Kidney (tissue), 14 donors: ENCODE measurements around the gene PRKCE. TPM values are rescaled to one million over a fixed set of nuclear protein-coding genes. Genes with fewer than 3 reads are reported as not detected.

ENCODE experiments used
- DNase-seq, 5 donors: peaks; one replicate each; pipeline ENCODE4 v3.0.0-alpha.2; 2013 to 2020
- FAIRE-seq: peaks from 2 replicates; lab custom pipeline; 2012; peaks lifted over from hg19 to GRCh38; lab: Jason Lieb, UNC
- H3K27ac ChIP-seq, 2 donors: one replicate each; pipeline ENCODE4 v1.7.0; 2013; ENCODE audit warnings: low read depth in 2 of 2, low read length in 2 of 2, inconsistent platforms in 1 of 2
- H3K27me3 ChIP-seq: one replicate; pipeline ENCODE4 v1.7.1; 2013; ENCODE audit warnings: low read length, inconsistent platforms; ENCODE audit not compliant: control insufficient read depth, insufficient read depth
- H3K36me3 ChIP-seq, 3 donors: one replicate each; pipeline versions ENCODE4 v1.7.0 to v1.7.1; 2013; ENCODE audit warnings: low read length in 3 of 3, control low read depth in 1 of 3, inconsistent platforms in 1 of 3; ENCODE audit not compliant: insufficient read depth in 3 of 3, control insufficient read depth in 2 of 3
- H3K4me1 ChIP-seq, 3 donors: one replicate each; pipeline versions ENCODE4 v1.7.0 to v1.7.1; 2013; ENCODE audit warnings: low read length in 3 of 3, inconsistent platforms in 1 of 3, low read depth in 1 of 3; ENCODE audit not compliant: control insufficient read depth in 2 of 3, insufficient read depth in 2 of 3
- H3K4me3 ChIP-seq, 3 donors: one replicate each; pipeline versions ENCODE4 v1.7.0 to v1.8.1; 2013; ENCODE audit warnings: low read length in 3 of 3, control low read depth in 1 of 3, inconsistent platforms in 1 of 3
- H3K9ac ChIP-seq, 3 donors: one replicate each; pipeline versions ENCODE4 v1.7.0 to v1.7.1; 2013; ENCODE audit warnings: low read length in 3 of 3, control low read depth in 1 of 3, inconsistent platforms in 1 of 3
- H3K9me3 ChIP-seq, 3 donors: one replicate each; pipeline versions ENCODE4 v1.7.0 to v1.7.1; 2013; ENCODE audit warnings: low read length in 3 of 3, control low read depth in 1 of 3, inconsistent platforms in 1 of 3; ENCODE audit not compliant: control insufficient read depth in 2 of 3, insufficient read depth in 1 of 3
- intact Hi-C: fragments of 100-400 bp; cut with DNase I; formaldehyde crosslinking; loops from one replicate; pipeline ENCODE4 v1.11.1; 2022
- polyA plus RNA-seq: library from polyadenylated mRNA; stranded (reverse); fragments of 350-450 nt; fragmentation: Illumina TruSeq; extraction: RNeasy Lipid Tissue Mini Kit (QIAGEN cat#74804); gene quantifications from one replicate; pipeline ENCODE4 v1.2.3, GENCODE V29; 2014; ENCODE audit warnings: low read depth, low replicate concordance; ENCODE audit not compliant: insufficient read depth
- total RNA-seq: library from RNA; stranded (reverse); fragmentation: NEBNext Ultra II Directional; extraction: Animal tissue kit (Norgen Biotek cat#: 25700); gene quantifications from one replicate; pipeline ENCODE4 v1.2.1, GENCODE V29; 2021
- TF ChIP-seq, protein P1 (sequence below): IDR thresholded peaks from 3 replicates; pipeline ENCODE4 v1.5.1; 2012; ENCODE audit warnings: mild to moderate bottlenecking, moderate library complexity, borderline replicate concordance; ENCODE audit not compliant: insufficient read depth; ENCODE audit errors: extremely low read depth
- donor health status: control.
- donor health status: control.
- donor health status: control.
- donor health status: control.
- donor health status: control.
- donor health status: DM: yes; HTN: yes; CAD: no.
- donor health status: Normal renal cell carcinoma (clear cell type).

PRKCE gene
- total and polyA plus RNA-seq, 2 donors from 2014 or later = 11.1 to 27.3 TPM

DNA sequence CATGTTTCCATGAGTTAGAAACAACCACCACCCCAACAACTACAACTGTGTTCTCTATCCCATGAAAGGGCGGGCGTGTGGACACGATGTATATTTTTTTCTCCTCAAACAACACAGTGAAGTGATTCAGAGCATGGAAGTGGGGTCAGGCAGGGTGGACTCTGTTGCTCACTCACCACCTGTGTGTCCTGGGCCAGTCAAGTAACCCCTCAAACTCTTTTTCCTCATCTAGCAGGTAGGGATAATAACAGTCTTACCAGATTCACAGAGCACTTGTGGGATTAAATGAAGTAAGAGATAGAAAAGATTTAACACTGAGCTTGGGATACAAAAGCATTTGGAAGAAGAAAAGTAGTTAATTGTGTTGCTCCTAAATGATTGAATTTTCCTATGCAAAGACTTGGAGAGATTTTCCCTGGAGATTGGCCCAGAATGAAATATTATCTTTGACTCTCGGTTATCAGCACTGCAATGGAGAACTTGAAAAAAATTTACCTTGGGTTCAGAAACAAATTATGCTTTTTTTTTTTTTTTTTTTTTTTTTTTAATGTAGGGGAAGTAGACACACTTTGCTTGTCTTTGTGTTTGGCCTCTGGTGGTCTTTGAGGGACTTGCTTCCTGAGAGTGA lies 483.9 kb downstream of the PRKCE start:
- intact Hi-C loops = no loop called here
- TF ChIP-seq, protein P1, sequence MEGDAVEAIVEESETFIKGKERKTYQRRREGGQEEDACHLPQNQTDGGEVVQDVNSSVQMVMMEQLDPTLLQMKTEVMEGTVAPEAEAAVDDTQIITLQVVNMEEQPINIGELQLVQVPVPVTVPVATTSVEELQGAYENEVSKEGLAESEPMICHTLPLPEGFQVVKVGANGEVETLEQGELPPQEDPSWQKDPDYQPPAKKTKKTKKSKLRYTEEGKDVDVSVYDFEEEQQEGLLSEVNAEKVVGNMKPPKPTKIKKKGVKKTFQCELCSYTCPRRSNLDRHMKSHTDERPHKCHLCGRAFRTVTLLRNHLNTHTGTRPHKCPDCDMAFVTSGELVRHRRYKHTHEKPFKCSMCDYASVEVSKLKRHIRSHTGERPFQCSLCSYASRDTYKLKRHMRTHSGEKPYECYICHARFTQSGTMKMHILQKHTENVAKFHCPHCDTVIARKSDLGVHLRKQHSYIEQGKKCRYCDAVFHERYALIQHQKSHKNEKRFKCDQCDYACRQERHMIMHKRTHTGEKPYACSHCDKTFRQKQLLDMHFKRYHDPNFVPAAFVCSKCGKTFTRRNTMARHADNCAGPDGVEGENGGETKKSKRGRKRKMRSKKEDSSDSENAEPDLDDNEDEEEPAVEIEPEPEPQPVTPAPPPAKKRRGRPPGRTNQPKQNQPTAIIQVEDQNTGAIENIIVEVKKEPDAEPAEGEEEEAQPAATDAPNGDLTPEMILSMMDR = no peak

DNA sequence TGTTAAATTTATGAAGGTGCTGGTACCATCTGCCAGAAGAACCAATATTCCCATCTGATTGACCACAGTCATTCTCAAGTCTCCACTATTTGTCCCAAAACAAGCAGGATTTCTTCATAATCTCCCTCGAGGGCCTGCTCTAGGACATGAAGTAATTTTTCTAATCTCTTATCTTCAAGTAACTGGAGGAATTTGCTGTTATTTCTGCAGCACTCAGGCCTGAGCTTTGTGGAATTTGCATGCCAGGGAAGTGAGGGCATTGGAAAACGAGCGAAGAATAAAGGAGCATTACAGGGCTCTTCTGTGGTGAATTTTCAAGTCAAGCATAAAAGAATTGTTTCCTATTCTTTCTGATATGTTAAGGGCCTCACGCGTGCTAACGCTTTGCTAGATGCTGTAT lies 484.5 kb downstream of the PRKCE start:
- TF ChIP-seq, protein P1 = no peak
- no peaks in the 10 kb centered on the region for H3K36me3 ChIP-seq
- DNase-seq (no peak), FAIRE-seq (no peak)
- no peaks in the 10 kb centered on the region for H3K9me3 ChIP-seq
- no peaks in the 10 kb centered on the region for H3K27me3 ChIP-seq
- no peak overlapping the region for H3K9ac ChIP-seq
- H3K4me1 ChIP-seq = peaks cover 0 to 5% (median 4%) of the 10 kb centered on the region in 3 donors
- intact Hi-C loops = no loop called here
- no peak overlapping the region for H3K27ac ChIP-seq
- no peak overlapping the region for H3K4me3 ChIP-seq

More for the DNA sequence above, 483.9 kb downstream of the PRKCE start:
- H3K36me3 ChIP-seq = no peaks in the 10 kb centered on the region
- FAIRE-seq (no peak), DNase-seq (no peak)
- H3K9ac ChIP-seq = no peak overlapping the region
- H3K9me3 ChIP-seq = no peaks in the 10 kb centered on the region
- H3K27ac ChIP-seq = peak overlapping the region; percentile 51 to 71
- no peaks in the 10 kb centered on the region for H3K27me3 ChIP-seq
- no peak overlapping the region for H3K4me3 ChIP-seq
- peaks cover 0 to 5% (median 4%) of the 10 kb centered on the region in 3 donors for H3K4me1 ChIP-seq

DNA sequence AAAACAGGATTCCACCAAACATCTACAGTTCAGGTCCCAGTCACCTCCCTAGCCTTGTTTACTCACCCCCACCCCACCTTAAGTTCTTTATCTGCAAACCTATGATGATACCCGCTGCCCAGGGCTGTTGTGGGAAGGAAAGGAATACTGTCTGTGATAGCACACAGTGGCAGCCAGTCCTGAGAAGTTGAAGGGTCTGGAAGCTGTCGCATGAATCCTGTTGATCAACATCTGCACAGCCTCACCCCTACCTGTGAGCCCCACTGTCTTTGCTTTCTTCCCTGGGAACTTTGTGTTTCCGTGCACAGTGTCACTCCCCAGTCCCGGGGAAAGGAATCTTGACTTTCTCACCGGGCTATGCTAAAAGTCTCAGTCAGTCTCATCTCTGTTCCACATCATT lies 485.0 kb downstream of the PRKCE start:
- Histone ChIP-seq H3K36me3 (no peaks in the 10 kb centered on the region), H3K4me1 (peaks cover 0 to 5% (median 4%) of the 10 kb centered on the region in 3 donors), H3K9me3 (no peaks in the 10 kb centered on the region), H3K27me3 (no peaks in the 10 kb centered on the region), H3K27ac (no peak overlapping the region), H3K4me3 (no peak overlapping the region), H3K9ac (no peak overlapping the region)
- DNase-seq (no peak), FAIRE-seq (no peak)
- TF ChIP-seq, protein P1 = no peak
- intact Hi-C loops = no loop called here
